HS-27A (cell line): ENCODE data around the gene ZC3H11A.
"Not testable (repeated sequence)": the region's sequence is repeated elsewhere in the genome, so short reads cannot be mapped to it uniquely, and the experiment has no call there.

Source experiments
- DNase-seq: peaks from one replicate; pipeline ENCODE4 v3.0.0-alpha.2; 2012; ENCODE audit warnings: low read depth, missing footprints

Gene ZC3H11A

DNA sequence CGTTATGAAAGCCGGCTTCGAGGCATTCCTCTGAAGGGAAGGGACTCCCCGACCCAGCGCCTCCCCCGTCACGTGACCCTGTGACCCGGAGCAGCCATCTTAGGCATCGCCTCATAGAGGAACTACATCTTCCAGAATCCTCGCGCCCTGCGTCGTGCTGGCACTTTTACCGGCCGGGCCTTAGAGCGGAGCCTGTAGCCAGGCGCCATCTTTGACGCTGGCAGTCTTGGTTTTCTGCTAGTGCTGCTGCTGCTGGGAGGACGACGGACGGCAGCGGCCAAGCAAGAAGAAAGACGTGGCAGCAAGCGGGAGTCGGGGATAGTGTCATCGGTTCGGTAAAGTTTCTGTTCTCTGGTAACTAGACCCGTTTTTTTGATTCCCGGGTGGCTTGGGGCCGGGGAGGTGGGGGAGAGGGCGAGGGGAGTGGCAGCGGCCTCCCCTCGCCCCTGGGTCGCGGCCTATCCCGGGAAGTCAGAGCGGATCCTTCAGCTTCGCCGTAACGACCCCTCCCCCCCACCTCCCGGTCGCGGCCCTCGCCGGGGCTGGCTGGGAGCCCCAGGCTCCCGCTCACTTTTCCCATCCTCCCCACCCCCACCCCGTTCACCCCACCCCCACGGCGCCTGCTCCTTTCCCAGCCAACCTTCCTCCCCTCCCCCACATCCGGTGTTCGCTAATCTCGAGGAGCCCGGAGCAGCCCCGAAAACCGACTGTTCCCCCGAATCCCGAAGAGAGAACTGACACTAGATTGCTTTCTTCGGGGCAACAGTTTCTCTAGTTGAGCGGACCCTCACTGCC lies at the start of gene ZC3H11A, which contains the start of gene ZBED6:
Gene ZC3H11A (plus strand): TSS at position 183 of the 795 bp plus-strand sequence. CDS start 21,448 bp downstream, outside the sequence.
Gene ZBED6 (plus strand): TSS at position 183 of the 795 bp plus-strand sequence. CDS start 1,900 bp downstream, outside the sequence.
- DNase-seq = peak; percentile 92

DNA sequence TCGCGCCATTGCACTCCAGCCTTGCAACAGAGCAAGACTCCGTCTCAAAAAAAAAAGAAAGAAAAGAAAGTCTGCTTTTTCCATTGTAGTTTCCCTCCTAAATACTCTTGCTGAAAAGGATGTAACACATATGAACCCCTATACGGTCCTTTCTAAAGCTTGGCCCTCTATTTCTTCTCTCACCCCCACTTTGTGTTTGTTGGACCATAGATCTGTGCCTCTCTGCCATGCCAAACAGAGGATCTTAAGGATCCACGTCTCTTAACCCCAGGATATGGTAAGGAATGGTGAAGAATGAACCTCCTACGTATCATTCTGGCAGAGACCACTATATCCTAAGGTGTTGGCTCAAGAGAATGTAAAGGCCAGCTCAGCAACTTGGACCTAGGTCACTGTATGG lies 49.1 kb upstream of the ZC3H11A start:
- DNase-seq = no peak

DNA sequence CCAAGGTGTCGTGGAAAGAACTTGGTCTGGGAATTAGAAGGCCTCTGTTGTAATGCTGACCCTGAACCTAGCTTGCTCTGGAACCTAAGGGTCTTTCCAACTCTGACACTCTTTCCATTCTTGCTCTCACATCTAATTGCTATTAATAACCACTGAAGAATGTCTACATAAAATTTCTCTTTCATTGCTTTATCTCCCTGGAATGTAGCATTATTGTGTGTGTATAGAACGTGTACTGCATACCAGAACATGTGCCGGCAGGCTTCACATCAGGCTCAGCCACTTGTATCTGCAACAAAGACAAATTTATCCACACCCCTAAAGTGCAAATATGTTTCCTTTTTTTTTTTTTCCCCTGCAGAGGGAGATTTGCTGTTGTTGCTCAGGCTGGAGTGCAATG lies 44.4 kb upstream of the ZC3H11A start:
- DNase-seq = peak; percentile 14

DNA sequence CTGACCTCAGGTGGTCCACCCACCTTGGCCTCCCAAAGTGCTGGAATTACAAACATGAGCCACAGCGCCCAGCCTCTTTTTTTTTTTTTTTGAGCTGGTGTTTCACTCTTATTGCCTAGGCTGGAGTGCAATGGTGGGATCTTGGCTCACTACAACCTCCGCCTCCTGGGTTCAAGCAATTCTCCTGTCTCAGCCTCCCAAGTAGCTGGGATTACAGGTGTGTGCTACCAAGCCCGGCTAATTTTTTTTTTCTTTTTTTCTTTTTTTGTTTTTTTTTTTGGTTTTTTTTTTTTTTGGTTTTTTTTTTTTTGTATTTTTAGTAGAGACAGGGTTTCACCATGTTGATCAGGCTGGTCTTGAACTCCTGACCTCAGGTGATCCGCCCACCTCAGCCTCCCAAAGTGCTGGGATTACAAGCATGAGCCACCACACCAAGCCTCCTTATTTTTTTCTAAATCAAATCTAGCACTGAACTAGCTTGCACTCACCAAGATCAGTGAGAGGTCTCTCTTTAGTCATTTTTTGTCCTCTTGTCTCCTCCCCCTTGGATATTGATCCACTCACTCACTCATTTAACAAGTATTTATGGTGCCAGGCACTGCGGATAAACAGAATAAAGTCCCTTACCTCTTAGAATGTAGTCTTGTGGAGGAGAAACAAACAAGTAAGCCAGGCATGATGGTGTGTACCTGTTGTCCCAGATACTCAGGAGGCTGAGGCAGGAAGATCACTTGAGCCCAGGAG lies 43.6 kb upstream of the ZC3H11A start:
- DNase-seq = not testable (repeated sequence)

DNA sequence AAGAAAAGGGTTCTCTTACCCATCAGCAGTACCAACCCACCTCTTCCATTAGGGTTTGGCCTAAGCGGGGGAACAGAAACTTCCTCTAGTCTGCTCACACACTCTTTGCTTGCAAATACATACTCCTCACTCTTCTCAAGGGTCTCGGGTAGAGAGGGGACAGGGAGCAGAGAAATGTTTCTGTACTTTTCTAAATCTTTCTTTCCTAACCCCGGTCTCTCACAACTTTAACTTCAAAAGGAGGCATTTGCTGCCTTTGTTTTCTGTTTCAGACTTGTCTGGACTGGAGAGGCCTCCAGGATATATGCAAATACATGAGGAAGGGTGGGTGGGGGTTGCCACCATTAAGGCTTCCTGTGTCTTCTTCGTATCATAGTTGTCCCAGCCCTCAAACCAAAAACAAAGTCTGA lies 41.0 kb upstream of the ZC3H11A start:
- no peak for DNase-seq

DNA sequence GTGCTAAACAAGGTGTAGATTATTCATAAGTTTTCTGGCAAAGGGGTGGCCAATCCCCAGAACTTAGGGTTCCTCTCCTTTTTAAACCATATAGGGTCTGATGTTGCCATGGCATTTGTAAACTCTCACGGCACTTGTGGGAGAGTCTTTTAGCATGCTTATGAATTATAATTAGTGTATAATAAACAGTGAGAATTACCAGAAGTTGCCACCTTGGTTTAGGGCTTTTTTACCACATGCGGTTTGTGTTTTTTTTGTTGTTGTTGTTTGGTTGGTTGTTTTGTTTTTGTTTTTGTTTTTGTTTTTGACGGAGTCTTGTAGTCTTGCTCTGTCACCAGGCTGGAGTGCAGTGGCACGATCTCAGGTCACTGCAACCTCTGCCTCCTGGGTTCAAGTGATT lies 39.4 kb upstream of the ZC3H11A start:
- no peak for DNase-seq

DNA sequence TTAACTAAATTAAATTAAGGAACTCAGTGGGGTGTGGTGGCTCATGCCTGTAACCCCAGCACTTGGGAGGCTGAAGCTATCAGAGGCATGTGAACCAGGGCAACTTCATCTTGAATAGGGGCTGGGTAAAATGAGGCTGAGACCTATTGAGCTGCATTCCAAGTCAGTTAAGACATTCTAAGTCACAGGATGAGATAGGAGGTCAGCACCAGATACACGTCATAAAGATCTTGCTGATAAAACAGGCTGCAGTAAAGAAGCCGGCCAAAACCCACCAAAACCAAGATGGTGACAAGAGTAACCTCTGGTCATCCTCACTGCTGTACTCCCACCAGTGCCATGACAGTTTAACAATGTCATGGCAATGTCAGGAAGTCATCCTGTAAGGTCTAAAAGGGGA lies 36.7 kb upstream of the ZC3H11A start:
- DNase-seq = not testable (repeated sequence)

DNA sequence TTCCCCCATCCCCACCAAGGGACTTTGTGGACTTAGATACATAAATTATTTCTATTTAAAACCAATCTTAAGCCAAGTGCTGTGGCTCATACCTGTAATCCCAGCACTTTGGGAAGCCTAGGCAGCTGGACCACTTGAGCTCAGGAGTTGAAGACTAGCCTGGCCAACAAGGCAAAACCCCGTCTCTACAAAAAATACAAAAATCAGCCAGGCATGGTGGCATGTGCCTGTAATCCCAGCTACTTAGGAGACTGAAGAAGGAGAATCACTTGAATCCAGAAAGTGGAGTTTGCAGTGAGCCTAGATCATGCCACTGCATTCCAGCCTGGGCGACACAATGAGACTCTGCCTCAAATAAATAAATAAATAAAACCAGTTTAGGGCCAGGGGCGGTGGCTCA lies 34.9 kb upstream of the ZC3H11A start:
- DNase-seq = no peak

DNA sequence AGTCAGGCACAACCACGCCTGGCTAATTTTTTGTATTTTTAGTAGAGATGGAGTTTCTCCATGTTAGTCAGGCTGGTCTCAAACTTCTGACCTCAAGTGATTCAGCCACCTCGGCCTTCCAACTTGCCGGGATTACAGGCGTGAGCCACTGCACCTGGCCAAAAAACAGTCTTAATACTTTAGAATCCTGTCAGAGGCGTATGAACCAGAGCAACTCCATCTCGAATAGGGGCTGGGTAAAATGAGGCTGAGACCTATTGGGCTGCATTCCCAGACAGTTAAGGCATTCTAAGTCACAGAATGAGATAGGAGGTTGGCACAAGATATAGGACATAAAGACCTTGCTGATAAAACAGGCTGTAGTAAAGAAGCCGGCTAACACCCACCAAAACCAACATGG lies 33.5 kb upstream of the ZC3H11A start:
- DNase-seq = not testable (repeated sequence)

DNA sequence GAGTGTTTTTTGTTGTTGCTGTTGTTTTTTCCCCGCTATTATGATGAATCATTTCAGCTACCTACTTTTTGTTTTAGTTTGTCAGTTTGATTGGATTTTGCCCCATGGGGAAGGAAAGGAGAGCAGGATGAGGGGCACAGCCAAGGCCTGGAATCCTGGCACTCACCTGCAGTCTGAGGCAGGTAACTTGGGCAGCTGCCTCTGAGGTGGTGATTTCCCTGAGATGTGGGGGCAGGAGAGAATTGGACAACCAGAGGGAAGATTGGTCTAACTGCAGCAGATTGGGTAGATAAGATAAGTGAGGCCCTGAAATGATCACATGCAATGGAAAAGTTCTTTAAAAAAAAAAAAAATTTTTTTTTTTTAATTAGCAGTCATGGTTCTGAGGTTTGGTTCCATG lies 31.9 kb upstream of the ZC3H11A start:
- no peak for DNase-seq

DNA sequence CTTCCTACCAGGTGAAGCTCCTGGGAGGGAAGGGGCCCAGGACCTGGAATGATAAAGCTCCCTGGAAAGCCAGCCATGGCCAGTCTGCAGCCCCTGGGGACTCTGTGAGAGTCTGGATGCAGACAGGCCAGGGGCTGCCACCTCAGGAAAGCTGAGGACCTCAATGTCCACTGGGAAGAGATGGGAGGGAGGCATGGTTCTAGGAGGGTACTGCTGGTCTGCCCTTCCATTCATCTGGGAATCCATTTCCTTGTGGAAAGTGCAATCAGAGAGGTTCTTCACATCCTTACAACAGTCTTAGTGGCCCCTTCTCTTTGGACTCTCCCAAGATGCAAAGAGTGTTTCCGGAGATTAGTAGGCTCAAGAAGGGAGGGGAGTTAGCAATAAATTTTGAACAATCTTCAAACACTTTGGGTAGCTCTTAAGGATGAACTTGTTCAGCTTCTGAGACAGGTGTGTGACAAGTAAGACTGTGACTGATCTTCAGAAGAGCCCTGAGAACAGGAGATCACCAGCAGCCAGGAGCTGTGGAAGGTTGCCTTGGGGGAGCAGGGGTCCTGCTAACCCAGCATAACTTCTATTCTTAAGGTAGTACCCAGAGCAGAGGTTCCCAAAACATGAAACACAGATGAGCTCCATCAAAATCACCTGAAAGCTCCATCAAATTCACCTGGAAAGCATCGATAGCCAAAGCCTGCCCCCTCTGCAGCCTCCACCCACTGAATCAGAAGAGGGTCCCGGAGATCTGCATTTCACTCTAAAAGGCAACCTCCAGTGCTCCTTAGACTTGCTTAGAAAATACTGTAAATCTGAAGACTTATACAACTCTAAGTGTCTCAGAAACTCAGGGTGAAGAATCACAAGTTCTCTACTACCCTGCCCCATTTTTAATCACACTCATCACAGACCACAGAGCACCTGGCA lies 31.1 kb upstream of the ZC3H11A start:
- no peak for DNase-seq

DNA sequence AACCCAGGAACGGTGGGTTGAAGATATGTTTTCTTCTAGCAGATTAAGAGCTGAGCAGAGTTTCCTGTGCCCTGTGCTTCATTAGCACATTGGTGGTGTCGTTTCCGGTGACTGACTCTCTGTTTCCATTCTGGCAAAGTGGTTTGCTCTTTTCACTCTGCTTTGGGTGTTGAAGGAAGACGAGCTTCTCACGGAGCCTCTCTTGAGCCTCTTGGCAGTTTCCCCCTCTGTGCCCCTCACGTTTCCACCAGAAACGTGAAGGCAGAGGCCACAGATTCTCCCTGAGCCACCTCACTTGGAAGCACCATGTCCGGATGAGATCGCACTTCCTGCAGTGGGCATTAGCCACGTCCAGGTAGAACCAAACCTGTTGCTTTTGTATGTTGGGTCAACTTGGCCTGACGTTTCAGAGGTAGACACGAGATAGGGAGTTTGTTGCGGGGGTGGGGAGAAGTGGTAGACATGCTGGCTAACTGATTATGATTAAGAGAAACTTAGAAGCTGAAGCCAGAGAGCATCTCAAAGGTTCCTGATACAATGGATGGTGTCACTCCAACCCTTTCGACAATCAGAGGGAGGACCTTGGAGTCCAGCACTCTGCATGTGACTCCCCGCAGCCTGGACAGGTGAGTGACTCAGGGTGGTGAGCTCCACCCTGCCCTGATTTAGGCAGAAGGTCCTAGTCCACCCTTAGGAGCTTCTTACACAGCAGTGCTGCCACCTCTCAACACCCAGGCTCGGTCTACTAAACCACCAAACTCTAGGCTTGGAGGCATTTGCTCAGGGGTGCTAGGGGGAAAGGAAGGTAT lies 30.2 kb upstream of the ZC3H11A start, which contains the start of gene LAX1:
Gene LAX1 (plus strand): TSS at position 155 of the 809 bp plus-strand sequence. CDS start 383 bp downstream, at position 538.
- DNase-seq = no peak

DNA sequence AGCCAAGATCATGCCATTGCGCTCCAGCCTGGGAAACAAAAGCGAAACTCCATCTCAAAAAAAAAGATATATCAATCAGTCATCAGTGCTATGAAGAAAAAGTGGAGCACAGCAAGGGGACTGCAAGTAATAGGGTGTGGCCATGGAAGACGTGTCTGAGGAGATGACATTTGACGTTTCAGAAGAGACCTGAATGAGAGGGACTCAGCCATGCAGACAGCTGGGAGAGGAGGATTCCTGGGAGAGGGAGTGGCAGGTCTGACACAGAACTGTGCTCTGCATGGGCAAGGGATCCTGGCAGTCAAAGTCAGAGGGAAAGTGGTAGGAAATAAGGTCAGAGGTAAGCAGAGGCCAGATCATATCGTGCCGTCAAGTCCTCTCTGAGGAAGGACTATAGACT lies 27.2 kb upstream of the ZC3H11A start:
- no peak for DNase-seq

DNA sequence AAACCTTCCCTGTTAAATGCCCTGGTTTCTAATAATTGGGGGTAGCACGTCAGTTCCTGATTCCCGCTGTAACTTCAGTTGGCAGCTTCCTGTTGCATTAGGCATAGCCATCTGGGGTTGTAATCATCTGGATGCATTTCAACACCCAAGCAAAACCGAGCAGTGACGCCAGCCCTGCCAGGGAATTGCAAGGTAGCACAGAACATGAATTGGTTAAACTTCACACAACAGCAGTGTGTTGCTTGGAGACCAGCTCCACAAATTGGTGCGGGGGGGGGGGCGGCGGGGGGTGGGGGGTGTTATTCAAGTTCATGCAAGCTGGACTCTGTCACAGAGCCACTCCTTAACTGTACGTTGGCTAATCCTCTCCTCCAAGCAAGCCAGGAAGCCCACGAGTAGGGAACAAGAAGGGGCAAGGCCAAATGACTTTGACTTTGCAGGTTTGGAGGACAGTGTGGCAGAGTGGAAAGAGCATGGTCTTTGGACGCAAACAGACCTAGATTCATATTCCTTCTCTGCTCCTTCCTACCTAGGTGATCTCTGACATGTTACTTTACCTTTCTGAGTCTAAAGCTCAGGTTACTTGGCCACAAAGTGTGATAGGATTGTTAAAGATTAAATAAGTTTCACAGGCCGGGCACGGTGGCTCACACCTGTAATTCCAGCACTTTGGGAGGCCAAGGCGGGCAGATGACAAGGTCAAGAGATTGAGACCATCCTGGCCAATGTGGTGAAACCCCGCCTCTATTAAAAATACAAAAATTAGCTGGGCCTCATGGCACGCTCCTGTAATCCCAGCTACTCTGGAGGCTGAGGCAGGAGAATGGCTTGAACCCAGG lies 25.7 kb upstream of the ZC3H11A start:
- no peak for DNase-seq

DNA sequence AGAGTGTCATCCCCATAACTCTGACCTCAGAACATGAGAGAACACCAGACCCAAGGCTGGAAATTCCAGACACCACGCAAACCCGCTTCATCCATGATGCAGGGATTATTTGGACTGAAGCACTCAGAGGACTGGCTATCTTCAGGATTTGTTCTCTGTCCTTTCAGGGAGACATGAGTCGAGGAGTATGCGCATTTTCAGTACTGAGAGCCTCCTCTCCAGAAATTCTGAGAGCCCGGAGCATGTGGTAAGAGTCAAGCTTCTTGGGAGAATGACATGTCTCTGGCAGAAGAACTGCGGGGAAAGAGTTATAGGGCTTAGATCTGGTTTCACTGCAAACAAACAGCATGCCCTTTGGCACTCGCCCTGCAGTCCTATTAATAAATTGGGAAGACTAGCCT lies 23.5 kb upstream of the ZC3H11A start:
- DNase-seq = no peak

DNA sequence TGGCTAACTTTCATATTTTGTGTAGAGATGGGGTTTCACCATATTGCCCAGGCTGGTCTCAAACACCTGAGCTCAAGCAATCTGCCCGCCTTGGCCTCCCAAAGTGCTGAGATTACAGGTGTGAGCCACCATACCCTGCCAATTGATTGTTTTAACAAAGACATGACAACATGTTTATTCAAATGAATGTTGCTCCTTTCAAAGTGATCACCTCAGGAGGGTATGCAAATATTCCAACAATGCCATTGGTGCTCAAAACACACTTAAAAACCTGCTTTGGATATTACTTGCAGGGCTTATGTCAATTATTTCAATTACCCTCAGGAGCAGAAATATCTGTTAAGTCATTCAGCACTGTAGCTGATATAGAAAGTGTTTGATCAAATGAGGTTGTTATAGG lies 22.6 kb upstream of the ZC3H11A start:
- no peak for DNase-seq

DNA sequence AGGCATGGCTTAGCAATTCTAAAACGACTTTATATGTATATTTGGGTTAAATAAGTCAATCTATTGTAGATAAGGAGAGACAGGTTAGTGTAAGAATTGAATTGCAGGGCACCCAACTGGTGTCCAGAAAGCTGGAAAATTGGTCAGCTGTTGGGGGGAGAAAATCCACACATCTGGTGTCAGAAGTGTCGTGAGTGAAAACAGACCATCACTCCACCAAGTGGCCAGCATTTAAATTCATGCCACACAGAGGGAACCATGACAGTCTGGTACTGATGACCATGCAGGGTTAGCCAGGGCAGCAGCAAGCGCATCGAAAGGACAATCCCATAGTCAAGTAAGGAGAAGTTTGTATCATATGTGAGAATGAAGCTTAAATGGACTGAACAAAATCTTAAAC lies 18.8 kb upstream of the ZC3H11A start:
- DNase-seq = no peak

DNA sequence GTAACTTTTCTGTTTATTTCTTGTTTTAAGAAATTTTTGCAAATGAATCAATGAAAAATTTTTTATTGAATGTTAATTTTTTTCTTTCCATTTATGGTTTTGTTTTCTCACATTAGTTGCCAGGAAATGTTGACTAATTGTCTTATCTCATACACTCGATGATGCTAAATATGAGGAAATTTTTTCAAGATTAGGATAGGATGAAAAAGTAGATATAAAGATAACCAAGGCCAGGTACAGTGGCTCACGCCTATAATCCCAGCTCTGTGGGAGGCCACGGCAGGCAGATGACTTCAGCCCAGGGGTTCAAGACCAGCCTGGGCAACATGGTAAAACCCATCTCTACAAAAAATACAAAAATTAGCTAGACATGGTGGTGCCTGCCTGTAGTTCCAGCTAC lies 17.8 kb upstream of the ZC3H11A start:
- DNase-seq = no peak

DNA sequence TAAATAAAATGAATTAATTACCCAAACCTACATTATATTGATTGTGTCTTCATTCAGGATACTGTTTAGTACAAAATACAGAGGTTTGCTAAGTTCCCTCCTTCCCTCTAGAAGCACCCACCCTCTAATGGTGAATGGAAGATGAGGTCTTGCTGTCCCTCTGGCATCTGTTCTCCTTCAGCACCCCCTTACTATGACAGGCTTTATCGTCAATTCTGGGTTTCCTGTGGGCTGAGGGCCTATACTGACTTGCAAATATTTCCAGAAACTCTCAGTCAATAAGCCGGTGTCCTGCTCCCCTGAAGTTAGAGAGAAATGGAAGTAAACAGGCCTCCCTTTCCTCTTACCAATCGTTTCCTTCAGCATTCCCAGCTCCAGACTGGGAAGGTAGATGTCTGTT lies 17.3 kb upstream of the ZC3H11A start:
- DNase-seq = no peak

DNA sequence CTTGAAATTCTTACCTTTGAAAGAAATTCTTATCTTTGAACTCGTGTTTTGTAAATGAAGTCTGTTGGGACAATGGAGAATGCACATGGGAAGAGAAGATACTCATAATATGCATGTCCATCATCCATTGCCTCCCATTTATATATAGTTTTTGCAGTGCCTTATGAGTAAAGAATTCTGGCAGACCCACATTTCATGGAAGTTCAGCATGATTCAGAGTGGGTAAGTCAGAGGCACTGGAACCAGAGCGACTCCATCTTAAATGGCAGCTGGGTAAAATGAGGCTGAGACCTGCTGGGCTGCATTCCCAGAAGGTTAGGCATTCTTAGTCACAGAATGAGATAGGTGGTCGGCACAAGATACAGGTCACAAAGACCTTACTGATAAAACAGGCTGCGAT lies 16.6 kb upstream of the ZC3H11A start:
- DNase-seq = no peak
